GM10248 (cell line): Measurements from ENCODE around the gene SLC6A6.

ENCODE experiments used
- CTCF ChIA-PET: fragments of 300-600 bp; sonication (Branson Sonifier 250); formaldehyde crosslinking; extraction: SDS; loops from one replicate; lab custom pipeline; 2021; ENCODE audit warnings: antibody characterized with exemption; lab: Yijun Ruan, JAX
- POLR2A ChIA-PET: fragments of 350-650 bp; sonication (Branson Sonifier 250); formaldehyde crosslinking; extraction: SDS; loops from one replicate; lab custom pipeline; 2020; ENCODE audit warnings: antibody characterized with exemption; lab: Yijun Ruan, JAX
- DNase-seq: peaks from one replicate; pipeline ENCODE4 v3.0.0; 2012; ENCODE audit errors: extremely low spot score
- CTCF ChIP-seq: IDR thresholded peaks from 2 replicates; pipeline ENCODE4 v1.5.1; 2012; ENCODE audit warnings: mild to moderate bottlenecking, low read depth; ENCODE audit errors: extremely low read depth, missing control alignments, control extremely low read depth

SLC6A6 gene

GRCh38 chr3:14456794-14457193 lies 54.4 kb downstream of the SLC6A6 start:
- no peak for DNase-seq
- CTCF ChIA-PET, result interaction anchor here (0.8 to 1.6 kb wide), 6 partner anchors 10 to 253 kb away, joined by 3 to 7 read pairs (median 4); no protein-coding TSS in a partner anchor
- POLR2A ChIA-PET, result no interaction called here
- no peak for TF ChIP-seq CTCF

- ChIA-PET POLR2A (no interaction called here), CTCF (interaction anchor here (1.6 to 7.7 kb wide), 4 partner anchors 10 to 253 kb away, joined by 7 to 48 read pairs (median 14); no protein-coding TSS in a partner anchor)
- no peak for TF ChIP-seq CTCF
- DNase-seq, result no peak
Observed at GRCh38 chr3:14457481-14457880, 55.1 kb downstream of the SLC6A6 start.

- POLR2A ChIA-PET, result no interaction called here
- TF ChIP-seq CTCF, result no peak
- DNase-seq, result no peak
- CTCF ChIA-PET, result interaction anchor here (0.7 to 7.7 kb wide), 7 partner anchors 10 to 254 kb away, joined by 3 to 63 read pairs (median 10); no protein-coding TSS in a partner anchor
Observed at GRCh38 chr3:14457999-14458398, 55.6 kb downstream of the SLC6A6 start.

GRCh38 chr3:14458434-14459275 lies 56.2 kb downstream of the SLC6A6 start:
- CTCF ChIA-PET, result interaction anchor here (0.7 to 7.7 kb wide), 10 partner anchors 9 to 322 kb away, joined by 3 to 63 read pairs (median 4); partner anchors contain the start of gene SLC6A6
- no peak for DNase-seq
- POLR2A ChIA-PET, result no interaction called here
- TF ChIP-seq CTCF, result no peak

GRCh38 chr3:14459384-14459783 lies 57.0 kb downstream of the SLC6A6 start:
- no peak for TF ChIP-seq CTCF
- DNase-seq, result no peak
- ChIA-PET POLR2A (no interaction called here), CTCF (interaction anchor here (0.8 to 7.7 kb wide), 10 partner anchors 8 to 322 kb away, joined by 3 to 63 read pairs (median 8); partner anchors contain the start of gene SLC6A6)

GRCh38 chr3:14459787-14460186 lies 57.4 kb downstream of the SLC6A6 start:
- POLR2A ChIA-PET, result no interaction called here

More at GRCh38 chr3:14459787-14460186, 57.4 kb downstream of the SLC6A6 start:
- no peak for DNase-seq
- no peak for TF ChIP-seq CTCF
- CTCF ChIA-PET, result interaction anchor here (0.9 to 7.7 kb wide), 9 partner anchors 8 to 256 kb away, joined by 3 to 63 read pairs (median 9); no protein-coding TSS in a partner anchor
